H9 (cell line): ENCODE measurements around the gene SPRED2. TPM values are rescaled to one million over a fixed set of nuclear protein-coding genes. Genes with fewer than 3 reads are reported as not detected.

Experiments
- DNase-seq: peaks from one replicate; pipeline ENCODE4 v3.0.0-alpha.2; 2017
- H2AFZ ChIP-seq: one replicate; pipeline ENCODE4 v1.6.1; 2013; ENCODE audit warnings: mild to moderate bottlenecking, low read length, control low read depth, moderate library complexity
- H2AK5ac ChIP-seq: 2 replicates; pipeline ENCODE4 v1.6.1; 2013; ENCODE audit warnings: low read length, control low read depth, mixed read lengths; ENCODE audit not compliant: insufficient read length
- H2BK120ac ChIP-seq: one replicate; pipeline ENCODE4 v1.6.1; 2013; ENCODE audit warnings: low read depth, mild to moderate bottlenecking, low read length, control low read depth, inconsistent platforms; ENCODE audit not compliant: poor library complexity, severe bottlenecking
- H2BK12ac ChIP-seq: 2 replicates; pipeline ENCODE4 v1.6.1; 2013; ENCODE audit warnings: low read length, control low read depth, mixed read lengths, low read depth; ENCODE audit not compliant: insufficient read length
- H2BK15ac ChIP-seq: 2 replicates; pipeline ENCODE4 v1.6.1; 2013; ENCODE audit warnings: low read depth, low read length, control low read depth
- H2BK20ac ChIP-seq: one replicate; pipeline ENCODE4 v1.6.1; 2013; ENCODE audit warnings: low read depth, mild to moderate bottlenecking, low read length, control low read depth, inconsistent platforms; ENCODE audit not compliant: poor library complexity, severe bottlenecking
- H2BK5ac ChIP-seq: 2 replicates; pipeline ENCODE4 v1.6.1; 2013; ENCODE audit warnings: low read length, control low read depth, mixed read lengths; ENCODE audit not compliant: insufficient read length
- H3K14ac ChIP-seq: 2 replicates; pipeline ENCODE4 v1.6.1; 2013; ENCODE audit warnings: low read length, control low read depth; ENCODE audit not compliant: insufficient read depth
- H3K18ac ChIP-seq: 2 replicates; pipeline ENCODE4 v1.6.1; 2013; ENCODE audit warnings: low read depth, mild to moderate bottlenecking, mixed read lengths, low read length, control low read depth; ENCODE audit not compliant: insufficient read length
- H3K23ac ChIP-seq: 2 replicates; pipeline ENCODE4 v1.6.1; 2013; ENCODE audit warnings: low read length, control low read depth, mixed read lengths, low read depth; ENCODE audit not compliant: insufficient read length
- H3K23me2 ChIP-seq: 2 replicates; pipeline ENCODE4 v1.6.1; 2013; ENCODE audit warnings: low read depth, mild to moderate bottlenecking, mixed read lengths, low read length, control low read depth; ENCODE audit not compliant: insufficient read length, poor library complexity, severe bottlenecking
- H3K27ac ChIP-seq: 2 replicates; pipeline ENCODE4 v1.5.1; 2013; ENCODE audit warnings: low read length, control low read depth, mixed read lengths, low read depth; ENCODE audit not compliant: insufficient read length
- H3K27me3 ChIP-seq: 2 replicates; pipeline ENCODE4 v1.6.1; 2013; ENCODE audit warnings: low read length, control low read depth, inconsistent platforms; ENCODE audit not compliant: insufficient read depth
- H3K4ac ChIP-seq: 2 replicates; pipeline ENCODE4 v1.6.1; 2013; ENCODE audit warnings: low read depth, mild to moderate bottlenecking, control low read depth, inconsistent platforms, low read length, moderate library complexity
- H3K4me1 ChIP-seq: 2 replicates; pipeline ENCODE4 v1.6.1; 2013; ENCODE audit warnings: low read length, control low read depth, inconsistent platforms; ENCODE audit not compliant: insufficient read depth
- H3K4me2 ChIP-seq: 2 replicates; pipeline ENCODE4 v1.6.1; 2013; ENCODE audit warnings: low read length, control low read depth, mixed read lengths; ENCODE audit not compliant: insufficient read length, insufficient read depth
- H3K56ac ChIP-seq: 2 replicates; pipeline ENCODE4 v1.6.1; 2013; ENCODE audit warnings: low read depth, mild to moderate bottlenecking, mixed read lengths, low read length, control low read depth; ENCODE audit not compliant: insufficient read length
- H3K79me1 ChIP-seq: 2 replicates; pipeline ENCODE4 v1.6.1; 2013; ENCODE audit warnings: low read depth, mild to moderate bottlenecking, moderate library complexity, low read length, control low read depth, inconsistent platforms; ENCODE audit not compliant: insufficient read depth, poor library complexity, severe bottlenecking
- H3K79me2 ChIP-seq: 2 replicates; pipeline ENCODE4 v1.6.1; 2013; ENCODE audit warnings: low read length, control low read depth, inconsistent platforms; ENCODE audit not compliant: insufficient read depth
- H3K9ac ChIP-seq: 2 replicates; pipeline ENCODE4 v1.6.1; 2013; ENCODE audit warnings: low read length, control low read depth, mixed read lengths; ENCODE audit not compliant: insufficient read length; ENCODE audit errors: extremely low read depth
- H3K9me3 ChIP-seq: one replicate; pipeline ENCODE4 v1.6.1; 2013; ENCODE audit warnings: low read depth, low read length, inconsistent platforms; ENCODE audit not compliant: control insufficient read depth
- H3T11ph ChIP-seq: one replicate; pipeline ENCODE4 v1.6.1; 2013; ENCODE audit warnings: mild to moderate bottlenecking, low read length, control low read depth, inconsistent platforms
- H4K20me1 ChIP-seq: one replicate; pipeline ENCODE4 v1.6.1; 2013; ENCODE audit not compliant: control insufficient read depth, insufficient read length, insufficient read depth
- H4K5ac ChIP-seq: 2 replicates; pipeline ENCODE4 v1.6.1; 2013; ENCODE audit warnings: low read depth, mild to moderate bottlenecking, mixed read lengths, low read length, control low read depth; ENCODE audit not compliant: insufficient read length
- H4K8ac ChIP-seq: replicated peaks from 2 replicates; pipeline ENCODE4 v1.6.1; 2013; ENCODE audit warnings: low read length, control low read depth, mixed read lengths, low read depth; ENCODE audit not compliant: insufficient read length
- H4K91ac ChIP-seq: 2 replicates; pipeline ENCODE4 v1.6.1; 2013; ENCODE audit warnings: low read depth, mild to moderate bottlenecking, moderate library complexity, mixed read lengths, low read length, control low read depth; ENCODE audit not compliant: insufficient read length
- H3K27ac Mint-ChIP-seq, 3 experiments: 2 replicates in 2 of 3; 3 replicates in 1 of 3; pipeline ENCODE4 v1.8.0; 2020 to 2021; ENCODE audit warnings: mixed read lengths in 3 of 3, mild to moderate bottlenecking in 1 of 3, moderate library complexity in 1 of 3
- H3K27me3 Mint-ChIP-seq: 2 replicates; pipeline ENCODE4 v1.8.0; 2021; ENCODE audit warnings: low read depth, mild to moderate bottlenecking, moderate library complexity, mixed read lengths
- H3K36me3 Mint-ChIP-seq, 3 experiments: 2 replicates in 2 of 3; 3 replicates in 1 of 3; pipeline ENCODE4 v1.8.0; 2020 to 2021; ENCODE audit warnings: low read depth in 3 of 3, mixed read lengths in 3 of 3; ENCODE audit not compliant: insufficient read depth in 1 of 3
- H3K4me1 Mint-ChIP-seq, 2 experiments: 2 replicates each; pipeline ENCODE4 v1.8.0; 2020; ENCODE audit warnings: mixed read lengths in 2 of 2
- H3K4me3 Mint-ChIP-seq, 2 experiments: 2 replicates in 1 of 2; 3 replicates in 1 of 2; pipeline ENCODE4 v1.8.0; 2020 to 2021; ENCODE audit warnings: mild to moderate bottlenecking in 2 of 2, mixed read lengths in 2 of 2, moderate library complexity in 1 of 2
- H3K9me3 Mint-ChIP-seq, 2 experiments: 2 replicates in 1 of 2; 3 replicates in 1 of 2; pipeline ENCODE4 v1.8.0; 2020; ENCODE audit warnings: mild to moderate bottlenecking in 2 of 2, mixed read lengths in 2 of 2, moderate library complexity in 1 of 2
- WGBS: extraction: QIAGEN DNeasy Blood & Tissue Kit; methylation state at CpG from one replicate; pipeline ENCODE4 v1.1.7; 2013; ENCODE audit warnings: missing lambda C conversion rate, low lambda C conversion rate, mixed read lengths; ENCODE audit not compliant: insufficient read length; ENCODE audit errors: extremely low coverage; 5-methylcytosine and 5-hydroxymethylcytosine counted together
- total RNA-seq: library from RNA; stranded (reverse); gene quantifications from 2 replicates; pipeline ENCODE4 v1.2.1, GENCODE V29; 2021
- TF ChIP-seq, protein P1 (sequence below): fragments of 200-600 bp; sonication (generic); conservative IDR thresholded peaks from 3 replicates; pipeline ENCODE4 v1.8.0; 2021; ENCODE audit warnings: antibody characterized with exemption, mild to moderate bottlenecking

Gene SPRED2
- total RNA-seq, 1 experiment from 2014 or later, result 23.5 TPM

DNA sequence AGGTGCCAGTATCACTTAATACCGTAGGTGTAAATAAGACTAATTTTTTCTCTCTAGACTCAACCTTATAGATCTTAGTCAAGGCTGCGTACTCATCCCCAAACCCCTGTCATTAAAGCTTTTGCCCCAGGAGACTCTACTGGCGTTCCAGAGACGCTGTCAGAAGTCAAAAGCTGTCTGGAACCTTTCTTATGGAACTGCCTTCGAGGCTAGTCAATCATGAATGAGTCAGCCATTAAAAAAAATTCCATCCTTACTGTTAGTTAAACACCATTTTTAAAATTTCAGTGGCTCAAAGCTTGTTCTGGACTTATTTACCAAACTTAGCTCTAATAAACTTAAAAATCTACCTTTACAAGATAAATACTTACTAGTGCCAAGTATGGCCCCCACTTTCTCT lies 52.1 kb downstream of the SPRED2 start:
- H3K27me3 ChIP-seq, result no peaks in the 10 kb centered on the region
- H3K79me2 ChIP-seq, result no peaks in the 10 kb centered on the region
- H3K23me2 ChIP-seq, result no peaks in the 10 kb centered on the region
- no peak overlapping the region for H3K4me2 ChIP-seq
- H4K8ac ChIP-seq, result no peak overlapping the region
- H4K5ac ChIP-seq, result no peak overlapping the region
- H2BK15ac ChIP-seq, result no peak overlapping the region
- peaks cover 15 to 25% of the 10 kb centered on the region in 2 experiments for H3K4me1 Mint-ChIP-seq
- no peaks in the 10 kb centered on the region for H3K9me3 ChIP-seq
- no peaks in the 10 kb centered on the region for H3K79me1 ChIP-seq
- no CpG with 5 or more reads among the region's 5 CpGs for WGBS
- DNase-seq, result no peak
- no peak overlapping the region for H2BK12ac ChIP-seq
- H3T11ph ChIP-seq, result no peak overlapping the region
- no peak overlapping the region for H2BK120ac ChIP-seq
- no peak overlapping the region for H3K23ac ChIP-seq
- no peak overlapping the region for H3K18ac ChIP-seq
- H2BK5ac ChIP-seq, result no peak overlapping the region
- no peak overlapping the region for H4K91ac ChIP-seq
- no peak overlapping the region for H3K27ac Mint-ChIP-seq
- H3K4me3 Mint-ChIP-seq, result no peak overlapping the region
- no peak overlapping the region for H3K4ac ChIP-seq
- H3K27me3 Mint-ChIP-seq, result peaks cover 3% of the 10 kb centered on the region; the same call in 1 of the 2 replicates
- peaks cover 0 to 1% (median 0%) of the 10 kb centered on the region in 3 experiments; a peak in 1 of 7 replicates for H3K36me3 Mint-ChIP-seq
- H4K20me1 ChIP-seq, result no peaks in the 10 kb centered on the region
- no peak overlapping the region for H2AFZ ChIP-seq
- H3K56ac ChIP-seq, result no peak overlapping the region
- H3K14ac ChIP-seq, result no peak overlapping the region
- no peak overlapping the region for H2AK5ac ChIP-seq
- TF ChIP-seq, protein P1, sequence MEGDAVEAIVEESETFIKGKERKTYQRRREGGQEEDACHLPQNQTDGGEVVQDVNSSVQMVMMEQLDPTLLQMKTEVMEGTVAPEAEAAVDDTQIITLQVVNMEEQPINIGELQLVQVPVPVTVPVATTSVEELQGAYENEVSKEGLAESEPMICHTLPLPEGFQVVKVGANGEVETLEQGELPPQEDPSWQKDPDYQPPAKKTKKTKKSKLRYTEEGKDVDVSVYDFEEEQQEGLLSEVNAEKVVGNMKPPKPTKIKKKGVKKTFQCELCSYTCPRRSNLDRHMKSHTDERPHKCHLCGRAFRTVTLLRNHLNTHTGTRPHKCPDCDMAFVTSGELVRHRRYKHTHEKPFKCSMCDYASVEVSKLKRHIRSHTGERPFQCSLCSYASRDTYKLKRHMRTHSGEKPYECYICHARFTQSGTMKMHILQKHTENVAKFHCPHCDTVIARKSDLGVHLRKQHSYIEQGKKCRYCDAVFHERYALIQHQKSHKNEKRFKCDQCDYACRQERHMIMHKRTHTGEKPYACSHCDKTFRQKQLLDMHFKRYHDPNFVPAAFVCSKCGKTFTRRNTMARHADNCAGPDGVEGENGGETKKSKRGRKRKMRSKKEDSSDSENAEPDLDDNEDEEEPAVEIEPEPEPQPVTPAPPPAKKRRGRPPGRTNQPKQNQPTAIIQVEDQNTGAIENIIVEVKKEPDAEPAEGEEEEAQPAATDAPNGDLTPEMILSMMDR, result no peak
- no peak overlapping the region for H3K27ac ChIP-seq
- no peaks in the 10 kb centered on the region for H3K9me3 Mint-ChIP-seq
- no peak overlapping the region for H2BK20ac ChIP-seq
- H3K4me1 ChIP-seq, result peaks cover 7% of the 10 kb centered on the region; the same call in 1 of the 2 replicates
- H3K9ac ChIP-seq, result no peak overlapping the region
